ENCODE data around the gene LIMK1. TPM values are rescaled to one million over a fixed set of nuclear protein-coding genes. Genes with fewer than 3 reads are reported as not detected.

The LIMK1 gene
- total and polyA plus RNA-seq, 3 experiments from 2014 or later, result 10.1 to 23.6 (median 23.1) TPM

- H3K27ac ChIP-seq (ENCODE audit: low read depth, low read length), result no peak overlapping the region
- no peaks in the 10 kb centered on the region for H3K36me3 ChIP-seq (ENCODE audit: insufficient read depth, low read length)
- H3K4me1 ChIP-seq (ENCODE audit: insufficient read depth, low read length), result no peaks in the 10 kb centered on the region
- H3K27ac Mint-ChIP-seq, result peak overlapping the region in 1 of 8 donors; percentile 2
- POLR2A ChIA-PET, result no interaction called here
- no peaks in the 10 kb centered on the region for H3K36me3 Mint-ChIP-seq
- H3K9me3 Mint-ChIP-seq, result no peaks in the 10 kb centered on the region
- peaks cover 0 to 2% (median 0%) of the 10 kb centered on the region in 3 donors for H3K4me1 Mint-ChIP-seq
- no peaks in the 10 kb centered on the region for H3K27me3 ChIP-seq (ENCODE audit: insufficient read depth, low read length, poor library complexity, severe bottlenecking)
- CTCF ChIA-PET, result no interaction called here
- no peak for DNase-seq
- peaks cover 0 to 12% of the 10 kb centered on the region in 2 donors for H3K27me3 Mint-ChIP-seq
- H3K4me3 ChIP-seq (ENCODE audit: low read length), result no peak overlapping the region
- no peaks in the 10 kb centered on the region for H3K9me3 ChIP-seq (ENCODE audit: low read length)
- no peak overlapping the region for H3K4me3 Mint-ChIP-seq
These were observed 31.8 kb upstream of the LIMK1 start for GRCh38 chr7:74051629-74052410.

- H3K36me3 ChIP-seq (ENCODE audit: insufficient read depth, low read length), result no peaks in the 10 kb centered on the region
- Mint-ChIP-seq H3K27me3 (peaks cover 0 to 12% of the 10 kb centered on the region in 2 donors), H3K9me3 (no peaks in the 10 kb centered on the region), H3K36me3 (no peaks in the 10 kb centered on the region), H3K4me1 (peaks cover 0 to 2% (median 0%) of the 10 kb centered on the region in 3 donors), H3K27ac (peak overlapping the region in 2 of 8 donors; percentile 48 to 81), H3K4me3 (no peak overlapping the region)
- H3K9me3 ChIP-seq (ENCODE audit: low read length), result no peaks in the 10 kb centered on the region
- no peak for DNase-seq
- H3K27ac ChIP-seq (ENCODE audit: low read depth, low read length), result no peak overlapping the region
- POLR2A ChIA-PET, result no interaction called here
- H3K4me1 ChIP-seq (ENCODE audit: insufficient read depth, low read length), result no peaks in the 10 kb centered on the region
- H3K27me3 ChIP-seq (ENCODE audit: insufficient read depth, low read length, poor library complexity, severe bottlenecking), result no peaks in the 10 kb centered on the region
- CTCF ChIA-PET, result interaction anchor here (1.3 kb wide), 1 partner anchor 26 kb away, joined by 3 read pairs; no protein-coding TSS in a partner anchor
- H3K4me3 ChIP-seq (ENCODE audit: low read length), result no peak overlapping the region
These were observed 31.0 kb upstream of the LIMK1 start for GRCh38 chr7:74052628-74053027.

- Histone ChIP-seq H3K9me3 (ENCODE audit: low read length) (no peaks in the 10 kb centered on the region), H3K27me3 (ENCODE audit: insufficient read depth, low read length, poor library complexity, severe bottlenecking) (no peaks in the 10 kb centered on the region), H3K4me1 (ENCODE audit: insufficient read depth, low read length) (no peaks in the 10 kb centered on the region), H3K27ac (ENCODE audit: low read depth, low read length) (no peak overlapping the region), H3K4me3 (ENCODE audit: low read length) (no peak overlapping the region), H3K36me3 (ENCODE audit: insufficient read depth, low read length) (no peaks in the 10 kb centered on the region)
- peak in 1 of 5 donors; percentile 6 for DNase-seq
- no peak overlapping the region for H3K27ac Mint-ChIP-seq
- no peaks in the 10 kb centered on the region for H3K9me3 Mint-ChIP-seq
- H3K4me1 Mint-ChIP-seq, result peaks cover 0 to 2% (median 0%) of the 10 kb centered on the region in 3 donors
- POLR2A ChIA-PET, result no interaction called here
- CTCF ChIA-PET, result interaction anchor here (1.3 kb wide), 1 partner anchor 27 kb away, joined by 3 read pairs; no protein-coding TSS in a partner anchor
- H3K27me3 Mint-ChIP-seq, result peaks cover 8 to 14% of the 10 kb centered on the region in 2 donors
- H3K4me3 Mint-ChIP-seq, result no peak overlapping the region
- H3K36me3 Mint-ChIP-seq, result no peaks in the 10 kb centered on the region
These were observed 29.9 kb upstream of the LIMK1 start for GRCh38 chr7:74053589-74054186.

DNA sequence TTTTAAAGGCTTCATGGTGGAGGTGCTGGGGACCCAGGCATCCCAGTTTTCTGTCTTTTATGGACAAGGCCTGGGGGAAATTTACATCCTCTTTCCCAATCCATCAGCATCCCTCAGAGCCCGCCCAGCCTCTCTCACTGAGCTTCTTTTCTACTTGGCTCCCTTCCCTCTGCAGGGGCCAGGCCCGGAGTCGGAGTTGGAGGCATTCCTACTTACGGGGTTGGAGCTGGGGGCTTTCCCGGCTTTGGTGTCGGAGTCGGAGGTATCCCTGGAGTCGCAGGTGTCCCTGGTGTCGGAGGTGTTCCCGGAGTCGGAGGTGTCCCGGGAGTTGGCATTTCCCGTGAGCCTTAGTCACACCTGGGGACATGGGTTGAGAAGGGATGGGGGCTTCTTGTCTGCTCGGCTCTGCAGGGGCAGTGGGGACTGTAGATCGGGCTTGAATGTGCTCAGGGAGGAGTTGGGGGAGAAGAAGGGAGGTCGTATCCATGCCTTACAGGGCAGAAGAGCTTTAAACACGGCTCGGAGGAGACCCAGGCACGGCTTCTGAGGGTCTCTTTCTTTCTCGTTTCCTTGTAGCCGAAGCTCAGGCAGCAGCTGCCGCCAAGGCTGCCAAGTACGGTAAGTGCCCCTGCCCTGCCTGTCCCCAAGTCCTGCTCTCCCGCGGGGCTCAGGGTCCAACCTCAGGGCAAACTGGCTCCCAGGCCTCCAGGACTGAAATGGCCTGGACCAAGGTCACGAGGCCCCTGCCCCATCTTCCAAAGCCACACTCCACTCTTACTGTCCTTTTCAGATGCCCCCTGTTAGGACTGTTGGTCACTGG, 27.3 kb upstream of the LIMK1 start:
- Histone ChIP-seq H3K4me1 (ENCODE audit: insufficient read depth, low read length) (no peaks in the 10 kb centered on the region), H3K36me3 (ENCODE audit: insufficient read depth, low read length) (no peaks in the 10 kb centered on the region), H3K4me3 (ENCODE audit: low read length) (no peak overlapping the region), H3K27me3 (ENCODE audit: insufficient read depth, low read length, poor library complexity, severe bottlenecking) (no peaks in the 10 kb centered on the region), H3K9me3 (ENCODE audit: low read length) (no peaks in the 10 kb centered on the region), H3K27ac (ENCODE audit: low read depth, low read length) (no peak overlapping the region)
- Mint-ChIP-seq H3K9me3 (no peaks in the 10 kb centered on the region), H3K4me3 (no peak overlapping the region), H3K4me1 (peaks cover 0 to 2% (median 0%) of the 10 kb centered on the region in 3 donors), H3K27ac (no peak overlapping the region), H3K27me3 (peaks cover 14 to 19% of the 10 kb centered on the region in 2 donors), H3K36me3 (no peaks in the 10 kb centered on the region)
- DNase-seq, result no peak
- ChIA-PET POLR2A (interaction anchor here (0.5 kb wide), 1 partner anchor 23 kb away, joined by 3 read pairs; no protein-coding TSS in a partner anchor), CTCF (interaction anchor here (0.7 kb wide), 1 partner anchor 23 kb away, joined by 3 read pairs; no protein-coding TSS in a partner anchor)

GRCh38 chr7:74057216-74057925, 26.2 kb upstream of the LIMK1 start:
- CTCF ChIA-PET, result interaction anchor here (0.7 kb wide), 1 partner anchor 24 kb away, joined by 3 read pairs; no protein-coding TSS in a partner anchor
- no peaks in the 10 kb centered on the region for H3K36me3 Mint-ChIP-seq
- H3K9me3 Mint-ChIP-seq, result no peaks in the 10 kb centered on the region
- H3K27ac Mint-ChIP-seq, result no peak overlapping the region
- no peaks in the 10 kb centered on the region for H3K4me1 ChIP-seq (ENCODE audit: insufficient read depth, low read length)
- H3K36me3 ChIP-seq (ENCODE audit: insufficient read depth, low read length), result no peaks in the 10 kb centered on the region
- no peak overlapping the region for H3K27ac ChIP-seq (ENCODE audit: low read depth, low read length)
- no peak for DNase-seq
- POLR2A ChIA-PET, result no interaction called here
- H3K4me3 ChIP-seq (ENCODE audit: low read length), result no peak overlapping the region
- peaks cover 14 to 15% of the 10 kb centered on the region in 2 donors for H3K27me3 Mint-ChIP-seq
- H3K27me3 ChIP-seq (ENCODE audit: insufficient read depth, low read length, poor library complexity, severe bottlenecking), result no peaks in the 10 kb centered on the region
- H3K9me3 ChIP-seq (ENCODE audit: low read length), result no peaks in the 10 kb centered on the region
- peaks cover 5 to 9% (median 6%) of the 10 kb centered on the region in 3 donors for H3K4me1 Mint-ChIP-seq
- H3K4me3 Mint-ChIP-seq, result no peak overlapping the region

DNA sequence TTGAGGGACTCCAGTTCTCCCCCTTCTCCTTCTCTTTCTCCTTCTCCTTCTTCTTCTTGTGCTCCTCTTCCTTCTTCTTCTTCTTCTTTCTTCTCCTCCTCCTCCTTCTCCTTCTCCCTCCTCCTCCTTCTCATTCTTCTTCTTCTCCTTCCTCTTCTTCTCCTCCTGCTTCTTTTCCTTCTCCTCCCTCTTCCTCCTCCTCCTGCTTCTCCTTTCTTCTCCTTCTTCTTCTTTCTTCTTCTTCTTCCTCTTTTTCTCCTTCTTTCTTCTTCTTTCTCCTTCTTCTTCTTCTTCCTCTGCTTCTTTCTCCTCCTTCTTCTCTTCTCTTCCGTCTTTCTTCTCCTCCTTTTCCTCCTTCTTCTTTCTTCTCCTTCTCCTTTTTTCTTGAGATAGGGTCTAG, 25.6 kb upstream of the LIMK1 start:
- no peak overlapping the region for H3K4me3 ChIP-seq (ENCODE audit: low read length)
- no peaks in the 10 kb centered on the region for H3K27me3 ChIP-seq (ENCODE audit: insufficient read depth, low read length, poor library complexity, severe bottlenecking)
- no peak overlapping the region for H3K27ac ChIP-seq (ENCODE audit: low read depth, low read length)
- Mint-ChIP-seq H3K4me1 (peaks cover 4 to 9% (median 6%) of the 10 kb centered on the region in 3 donors), H3K27ac (peak overlapping the region in 2 of 8 donors; percentile 55 to 57), H3K9me3 (no peaks in the 10 kb centered on the region), H3K36me3 (no peaks in the 10 kb centered on the region), H3K4me3 (no peak overlapping the region), H3K27me3 (peaks cover 14 to 15% of the 10 kb centered on the region in 2 donors)
- no peaks in the 10 kb centered on the region for H3K9me3 ChIP-seq (ENCODE audit: low read length)
- H3K36me3 ChIP-seq (ENCODE audit: insufficient read depth, low read length), result no peaks in the 10 kb centered on the region
- H3K4me1 ChIP-seq (ENCODE audit: insufficient read depth, low read length), result no peaks in the 10 kb centered on the region
- no peak for DNase-seq
- ChIA-PET POLR2A (no interaction called here), CTCF (interaction anchor here (1.5 kb wide), 1 partner anchor 148 kb away, joined by 3 read pairs; no protein-coding TSS in a partner anchor)

GRCh38 chr7:74058486-74058885, 25.1 kb upstream of the LIMK1 start:
- Mint-ChIP-seq H3K9me3 (no peaks in the 10 kb centered on the region), H3K27ac (peak overlapping the region in 3 of 8 donors; percentile 24 to 57 (median 50)), H3K36me3 (no peaks in the 10 kb centered on the region), H3K4me1 (peaks cover 4 to 9% (median 6%) of the 10 kb centered on the region in 3 donors), H3K4me3 (no peak overlapping the region), H3K27me3 (peaks cover 14 to 15% of the 10 kb centered on the region in 2 donors)
- DNase-seq, result no peak
- Histone ChIP-seq H3K27me3 (ENCODE audit: insufficient read depth, low read length, poor library complexity, severe bottlenecking) (no peaks in the 10 kb centered on the region), H3K36me3 (ENCODE audit: insufficient read depth, low read length) (no peaks in the 10 kb centered on the region), H3K9me3 (ENCODE audit: low read length) (no peaks in the 10 kb centered on the region), H3K27ac (ENCODE audit: low read depth, low read length) (no peak overlapping the region), H3K4me1 (ENCODE audit: insufficient read depth, low read length) (no peaks in the 10 kb centered on the region), H3K4me3 (ENCODE audit: low read length) (no peak overlapping the region)
- CTCF ChIA-PET, result interaction anchor here (1.5 kb wide), 1 partner anchor 148 kb away, joined by 3 read pairs; no protein-coding TSS in a partner anchor
- POLR2A ChIA-PET, result no interaction called here

All from CD8-positive, alpha-beta memory T cell (primary cell).